C4-2B (cell line): Measurements from ENCODE around the gene ZNF691.

Experiments
- H3K27ac ChIP-seq: fragments of 450-650 bp; 2 replicates; pipeline ENCODE4 v1.5.1; 2017
- CTCF ChIP-seq: fragments of 450-650 bp; conservative IDR thresholded peaks from 2 replicates; pipeline ENCODE4 v1.5.1; 2017; ENCODE audit warnings: mild to moderate bottlenecking
- ZFX ChIP-seq: fragments of 450-650 bp; IDR thresholded peaks from 2 replicates; pipeline ENCODE4 v1.6.1; 2017

ZNF691 gene

GRCh38 chr1:42815941-42816584 lies 30.4 kb upstream of the ZNF691 start:
- peak overlapping the region; percentile 79 for H3K27ac ChIP-seq
- TF ChIP-seq CTCF (no peak), ZFX (no peak)

GRCh38 chr1:42816585-42817439 lies 29.6 kb upstream of the ZNF691 start, which contains the start of the genes ERMAP and SVBP:
Gene ERMAP (plus strand): TSS chr1:42817122. CDS start chr1:42830449, 13,327 bp downstream.
Gene SVBP (minus strand): TSS chr1:42817397. CDS start chr1:42816544, 853 bp downstream.
- peak within 1 kb of the TSS; percentile 79 for H3K27ac ChIP-seq
- TF ChIP-seq CTCF (no peak), ZFX (no peak)

- no peak for TF ChIP-seq CTCF
- TF ChIP-seq ZFX: no peak
- peak overlapping the region; percentile 79 for H3K27ac ChIP-seq
Measured at GRCh38 chr1:42817440-42817767, 29.0 kb upstream of the ZNF691 start.

GRCh38 chr1:42817976-42818375 lies 28.4 kb upstream of the ZNF691 start:
- TF ChIP-seq ZFX (no peak), CTCF (no peak)
- no peak overlapping the region for H3K27ac ChIP-seq

- no peak overlapping the region for H3K27ac ChIP-seq
- no peak for TF ChIP-seq ZFX
- no peak for TF ChIP-seq CTCF
Measured at GRCh38 chr1:42820813-42821212, 25.6 kb upstream of the ZNF691 start.

GRCh38 chr1:42821690-42822089 lies 24.7 kb upstream of the ZNF691 start:
- H3K27ac ChIP-seq: no peak overlapping the region
- TF ChIP-seq CTCF: no peak
- TF ChIP-seq ZFX: no peak

GRCh38 chr1:42822800-42823392 lies 23.5 kb upstream of the ZNF691 start:
- TF ChIP-seq ZFX (no peak), CTCF (no peak)
- H3K27ac ChIP-seq: no peak overlapping the region
